ENCODE results near the gene SMURF2. TPM values are rescaled to one million over a fixed set of nuclear protein-coding genes. Genes with fewer than 3 reads are reported as not detected.

SMURF2 gene
- total RNA-seq, 1 experiment from 2014 or later: 23.0 TPM

DNA sequence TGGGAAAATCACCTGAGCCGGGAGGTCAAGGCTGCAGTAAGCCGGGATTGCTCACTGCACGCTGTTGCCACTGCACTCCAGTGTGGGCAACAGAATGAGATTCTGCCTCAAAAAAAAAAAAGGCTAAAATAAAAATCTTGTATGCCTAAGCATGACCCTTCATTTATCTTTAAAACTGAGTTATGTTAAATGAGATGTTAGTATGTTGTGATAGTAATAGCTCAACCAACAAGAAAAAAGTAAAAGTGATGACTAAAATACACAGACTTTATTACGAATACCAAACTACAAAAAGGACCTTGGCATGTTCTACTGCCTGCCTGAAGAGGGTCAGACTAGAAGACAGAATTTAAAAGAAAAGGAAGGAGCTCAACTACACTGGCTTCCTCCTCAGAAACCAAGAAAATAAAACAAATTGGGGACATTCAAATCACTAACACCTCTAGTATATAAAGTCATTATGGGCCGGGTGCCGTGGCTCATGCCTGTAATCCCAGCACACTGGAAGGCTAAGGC is 4.4 kb downstream of the SMURF2 start (continued):
- TF ChIP-seq, protein P1, sequence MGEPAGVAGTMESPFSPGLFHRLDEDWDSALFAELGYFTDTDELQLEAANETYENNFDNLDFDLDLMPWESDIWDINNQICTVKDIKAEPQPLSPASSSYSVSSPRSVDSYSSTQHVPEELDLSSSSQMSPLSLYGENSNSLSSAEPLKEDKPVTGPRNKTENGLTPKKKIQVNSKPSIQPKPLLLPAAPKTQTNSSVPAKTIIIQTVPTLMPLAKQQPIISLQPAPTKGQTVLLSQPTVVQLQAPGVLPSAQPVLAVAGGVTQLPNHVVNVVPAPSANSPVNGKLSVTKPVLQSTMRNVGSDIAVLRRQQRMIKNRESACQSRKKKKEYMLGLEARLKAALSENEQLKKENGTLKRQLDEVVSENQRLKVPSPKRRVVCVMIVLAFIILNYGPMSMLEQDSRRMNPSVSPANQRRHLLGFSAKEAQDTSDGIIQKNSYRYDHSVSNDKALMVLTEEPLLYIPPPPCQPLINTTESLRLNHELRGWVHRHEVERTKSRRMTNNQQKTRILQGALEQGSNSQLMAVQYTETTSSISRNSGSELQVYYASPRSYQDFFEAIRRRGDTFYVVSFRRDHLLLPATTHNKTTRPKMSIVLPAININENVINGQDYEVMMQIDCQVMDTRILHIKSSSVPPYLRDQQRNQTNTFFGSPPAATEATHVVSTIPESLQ (CRISPR knock-in tag; IDR thresholded peaks at IDR 0.05): no peak
- TF ChIP-seq GRHL2 (CRISPR knock-in tag; IDR thresholded peaks at IDR 0.05; ENCODE audit: insufficient replicate concordance, severe bottlenecking): no peak
- TF ChIP-seq, protein P2, sequence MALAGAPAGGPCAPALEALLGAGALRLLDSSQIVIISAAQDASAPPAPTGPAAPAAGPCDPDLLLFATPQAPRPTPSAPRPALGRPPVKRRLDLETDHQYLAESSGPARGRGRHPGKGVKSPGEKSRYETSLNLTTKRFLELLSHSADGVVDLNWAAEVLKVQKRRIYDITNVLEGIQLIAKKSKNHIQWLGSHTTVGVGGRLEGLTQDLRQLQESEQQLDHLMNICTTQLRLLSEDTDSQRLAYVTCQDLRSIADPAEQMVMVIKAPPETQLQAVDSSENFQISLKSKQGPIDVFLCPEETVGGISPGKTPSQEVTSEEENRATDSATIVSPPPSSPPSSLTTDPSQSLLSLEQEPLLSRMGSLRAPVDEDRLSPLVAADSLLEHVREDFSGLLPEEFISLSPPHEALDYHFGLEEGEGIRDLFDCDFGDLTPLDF (CRISPR knock-in tag; IDR thresholded peaks at IDR 0.05): no peak
- TF ChIP-seq NR3C1 (CRISPR knock-in tag; conservative IDR thresholded peaks at IDR 0.05; ENCODE audit: low read depth): no peak
- TF ChIP-seq ZBTB43 (CRISPR knock-in tag; IDR thresholded peaks at IDR 0.05): no peak
- TF ChIP-seq, protein P3, sequence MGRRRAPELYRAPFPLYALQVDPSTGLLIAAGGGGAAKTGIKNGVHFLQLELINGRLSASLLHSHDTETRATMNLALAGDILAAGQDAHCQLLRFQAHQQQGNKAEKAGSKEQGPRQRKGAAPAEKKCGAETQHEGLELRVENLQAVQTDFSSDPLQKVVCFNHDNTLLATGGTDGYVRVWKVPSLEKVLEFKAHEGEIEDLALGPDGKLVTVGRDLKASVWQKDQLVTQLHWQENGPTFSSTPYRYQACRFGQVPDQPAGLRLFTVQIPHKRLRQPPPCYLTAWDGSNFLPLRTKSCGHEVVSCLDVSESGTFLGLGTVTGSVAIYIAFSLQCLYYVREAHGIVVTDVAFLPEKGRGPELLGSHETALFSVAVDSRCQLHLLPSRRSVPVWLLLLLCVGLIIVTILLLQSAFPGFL (CRISPR knock-in tag; IDR thresholded peaks at IDR 0.05; ENCODE audit: borderline replicate concordance): no peak
- no peak for TF ChIP-seq ZMAT4 (CRISPR knock-in tag; IDR thresholded peaks at IDR 0.05)

DNA sequence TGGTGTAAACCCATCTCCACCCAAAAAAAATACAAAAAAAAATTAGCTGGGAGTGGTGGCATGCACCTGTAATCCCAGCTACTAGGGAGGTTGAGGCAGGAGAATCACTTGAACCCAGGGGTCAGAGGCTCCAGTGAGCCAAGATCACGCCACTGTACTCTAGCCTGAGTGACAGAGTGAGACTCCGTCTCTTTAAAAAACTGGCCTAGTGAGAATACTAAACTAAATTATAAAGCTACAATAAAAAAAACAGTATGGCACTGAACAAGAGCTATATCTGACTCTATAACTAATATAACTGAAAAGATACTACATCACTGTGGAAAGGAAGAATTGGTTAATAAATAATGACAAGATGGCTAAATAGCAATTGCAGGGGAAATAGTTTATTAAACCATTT is 6.4 kb downstream of the SMURF2 start:
- peaks cover 9% of the 10 kb centered on the region for H3K36me3 Mint-ChIP-seq
- CTCF ChIA-PET: no interaction called here

DNA sequence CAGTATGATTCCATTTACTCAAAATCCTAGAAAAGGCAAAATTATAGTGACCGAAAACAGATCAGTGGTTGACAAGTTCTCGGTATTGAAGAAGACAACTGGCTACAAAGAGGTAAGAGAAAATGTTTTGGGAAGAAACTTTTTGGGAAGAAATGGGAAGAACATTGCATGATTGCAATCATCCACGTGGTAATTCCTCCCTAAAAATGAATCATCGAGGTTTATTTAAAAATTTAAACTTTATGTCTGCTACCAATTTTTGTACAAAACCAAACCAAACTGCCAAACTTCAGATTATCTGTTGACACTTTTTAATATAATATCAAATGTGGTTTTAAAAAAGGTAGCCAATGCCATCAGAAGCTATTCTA is 8.1 kb downstream of the SMURF2 start:
- H3K27ac Mint-ChIP-seq: 0 out of 2 replicates have a peak overlapping the region, but pooled peaks have one; percentile 57
- TF ChIP-seq, protein P4, sequence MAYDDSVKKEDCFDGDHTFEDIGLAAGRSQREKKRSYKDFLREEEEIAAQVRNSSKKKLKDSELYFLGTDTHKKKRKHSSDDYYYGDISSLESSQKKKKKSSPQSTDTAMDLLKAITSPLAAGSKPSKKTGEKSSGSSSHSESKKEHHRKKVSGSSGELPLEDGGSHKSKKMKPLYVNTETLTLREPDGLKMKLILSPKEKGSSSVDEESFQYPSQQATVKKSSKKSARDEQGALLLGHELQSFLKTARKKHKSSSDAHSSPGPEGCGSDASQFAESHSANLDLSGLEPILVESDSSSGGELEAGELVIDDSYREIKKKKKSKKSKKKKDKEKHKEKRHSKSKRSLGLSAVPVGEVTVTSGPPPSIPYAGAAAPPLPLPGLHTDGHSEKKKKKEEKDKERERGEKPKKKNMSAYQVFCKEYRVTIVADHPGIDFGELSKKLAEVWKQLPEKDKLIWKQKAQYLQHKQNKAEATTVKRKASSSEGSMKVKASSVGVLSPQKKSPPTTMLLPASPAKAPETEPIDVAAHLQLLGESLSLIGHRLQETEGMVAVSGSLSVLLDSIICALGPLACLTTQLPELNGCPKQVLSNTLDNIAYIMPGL (CRISPR knock-in tag; IDR thresholded peaks at IDR 0.05): no peak
- TF ChIP-seq ZNF281 (CRISPR knock-in tag; IDR thresholded peaks at IDR 0.05): no peak
- no peak for TF ChIP-seq MXD4 (CRISPR knock-in tag; IDR thresholded peaks at IDR 0.05; ENCODE audit: borderline replicate concordance)
- no peak for TF ChIP-seq ATF3 (CRISPR knock-in tag; conservative IDR thresholded peaks at IDR 0.05)
- no peak for TF ChIP-seq GABPB1 (CRISPR knock-in tag; IDR thresholded peaks at IDR 0.05)
- no peak overlapping the region for H3K4me3 Mint-ChIP-seq
- ATAC-seq: no peak
- POLR2A ChIA-PET: no interaction called here
- CTCF ChIA-PET: no interaction called here
- no peak for DNase-seq (ENCODE audit: low spot score)
- H3K36me3 Mint-ChIP-seq: peaks cover 9% of the 10 kb centered on the region
- peaks cover 11% of the 10 kb centered on the region for H3K9me3 Mint-ChIP-seq
- peaks cover 16% of the 10 kb centered on the region for H3K4me1 Mint-ChIP-seq
- no peaks in the 10 kb centered on the region for H3K27me3 Mint-ChIP-seq (ENCODE audit: low read depth)

More for the DNA sequence above, 6.4 kb downstream of the SMURF2 start:
- TF ChIP-seq, protein P5, sequence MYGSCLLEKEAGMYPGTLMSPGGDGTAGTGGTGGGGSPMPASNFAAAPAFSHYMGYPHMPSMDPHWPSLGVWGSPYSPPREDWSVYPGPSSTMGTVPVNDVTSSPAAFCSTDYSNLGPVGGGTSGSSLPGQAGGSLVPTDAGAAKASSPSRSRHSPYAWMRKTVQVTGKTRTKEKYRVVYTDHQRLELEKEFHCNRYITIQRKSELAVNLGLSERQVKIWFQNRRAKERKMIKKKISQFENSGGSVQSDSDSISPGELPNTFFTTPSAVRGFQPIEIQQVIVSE (CRISPR knock-in tag; IDR thresholded peaks at IDR 0.05; ENCODE audit: borderline replicate concordance): no peak
- peaks cover 11% of the 10 kb centered on the region for H3K9me3 Mint-ChIP-seq
- POLR2A ChIA-PET: no interaction called here
- H3K4me3 Mint-ChIP-seq: no peak overlapping the region
- H3K4me1 Mint-ChIP-seq: peaks cover 25% of the 10 kb centered on the region
- no peak overlapping the region for H3K27ac Mint-ChIP-seq
- no peak for DNase-seq (ENCODE audit: low spot score)
- no peak for ATAC-seq
- H3K27me3 Mint-ChIP-seq (ENCODE audit: low read depth): no peaks in the 10 kb centered on the region

All from WTC11 (cell line).